ENCODE data around the gene SLC23A2. TPM values are rescaled to one million over a fixed set of nuclear protein-coding genes. Genes with fewer than 3 reads are reported as not detected.

Gene SLC23A2
- total RNA-seq, 1 donor from 2014 or later, result 79.8 TPM

GRCh38 chr20:4838526-4838925 is 162.8 kb downstream of the SLC23A2 start:
- Mint-ChIP-seq H3K9me3 (peaks cover 2% of the 10 kb centered on the region), H3K36me3 (ENCODE audit: low read depth) (no peaks in the 10 kb centered on the region), H3K4me3 (no peak overlapping the region), H3K27me3 (no peaks in the 10 kb centered on the region), H3K4me1 (peaks cover 14% of the 10 kb centered on the region), H3K27ac (no peak overlapping the region)
- ChIA-PET CTCF (no interaction called here), POLR2A (no interaction called here)
- no peak for TF ChIP-seq CTCF (IDR thresholded peaks at IDR 0.05)
- ATAC-seq (ENCODE audit: low read depth), result no peak
- no peak for DNase-seq
- intact Hi-C loops (cut with micrococcal nuclease), result no loop called here

DNA sequence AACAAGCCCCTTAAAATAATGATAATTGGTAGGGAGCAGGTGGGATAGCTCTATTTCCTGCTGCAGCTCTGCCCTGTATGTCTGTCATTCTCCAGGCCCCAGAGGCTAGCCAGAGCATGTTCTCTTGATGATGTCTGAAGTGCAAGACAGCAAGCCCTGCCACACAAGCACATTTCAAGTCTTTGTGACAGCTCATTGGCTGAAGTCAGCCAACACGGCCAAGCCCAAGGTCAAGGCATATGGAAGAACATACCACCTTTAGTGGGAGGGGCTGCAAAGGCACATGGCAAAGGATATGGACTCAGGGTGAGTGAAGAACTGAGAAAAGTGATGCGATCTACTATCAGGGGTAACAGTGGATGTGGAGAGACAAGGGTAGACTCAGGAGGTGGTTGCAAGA is 163.6 kb downstream of the SLC23A2 start:
- peaks cover 14% of the 10 kb centered on the region for H3K4me1 Mint-ChIP-seq
- DNase-seq (no peak), ATAC-seq (ENCODE audit: low read depth) (no peak)
- H3K36me3 Mint-ChIP-seq (ENCODE audit: low read depth), result no peaks in the 10 kb centered on the region
- no peaks in the 10 kb centered on the region for H3K27me3 Mint-ChIP-seq
- POLR2A ChIA-PET, result no interaction called here
- intact Hi-C loops (cut with micrococcal nuclease), result no loop called here
- no peak for TF ChIP-seq CTCF (IDR thresholded peaks at IDR 0.05)
- no peak overlapping the region for H3K4me3 Mint-ChIP-seq
- no peak overlapping the region for H3K27ac Mint-ChIP-seq
- H3K9me3 Mint-ChIP-seq, result peaks cover 2% of the 10 kb centered on the region
- CTCF ChIA-PET, result interaction anchor here (0.6 kb wide), 1 partner anchor 96 kb away, joined by 3 read pairs; no protein-coding TSS in a partner anchor

GRCh38 chr20:4836935-4837334 is 164.4 kb downstream of the SLC23A2 start:
- no peak overlapping the region for H3K4me3 Mint-ChIP-seq
- intact Hi-C loops (cut with micrococcal nuclease), result no loop called here
- CTCF ChIA-PET, result no interaction called here
- no peaks in the 10 kb centered on the region for H3K36me3 Mint-ChIP-seq (ENCODE audit: low read depth)
- ATAC-seq (ENCODE audit: low read depth) (no peak), DNase-seq (no peak)
- TF ChIP-seq CTCF (IDR thresholded peaks at IDR 0.05), result no peak
- H3K9me3 Mint-ChIP-seq, result peaks cover 2% of the 10 kb centered on the region
- no peaks in the 10 kb centered on the region for H3K27me3 Mint-ChIP-seq
- H3K27ac Mint-ChIP-seq, result no peak overlapping the region
- peaks cover 14% of the 10 kb centered on the region for H3K4me1 Mint-ChIP-seq
- POLR2A ChIA-PET, result interaction anchor here (0.8 kb wide), 1 partner anchor 8 kb away, joined by 6 read pairs; no protein-coding TSS in a partner anchor

GRCh38 chr20:4836473-4836872 is 164.8 kb downstream of the SLC23A2 start:
- Mint-ChIP-seq H3K36me3 (ENCODE audit: low read depth) (no peaks in the 10 kb centered on the region), H3K4me3 (no peak overlapping the region), H3K27me3 (no peaks in the 10 kb centered on the region), H3K9me3 (peaks cover 5% of the 10 kb centered on the region), H3K4me1 (peaks cover 14% of the 10 kb centered on the region), H3K27ac (no peak overlapping the region)
- DNase-seq, result no peak
- ChIA-PET POLR2A (interaction anchor here (0.8 kb wide), 1 partner anchor 8 kb away, joined by 6 read pairs; no protein-coding TSS in a partner anchor), CTCF (no interaction called here)
- no peak for TF ChIP-seq CTCF (IDR thresholded peaks at IDR 0.05)
- intact Hi-C loops (cut with micrococcal nuclease), result no loop called here
- no peak for ATAC-seq (ENCODE audit: low read depth)

GRCh38 chr20:4835244-4836177 is 165.8 kb downstream of the SLC23A2 start:
- Mint-ChIP-seq H3K27ac (no peak overlapping the region), H3K4me3 (no peak overlapping the region), H3K9me3 (peaks cover 5% of the 10 kb centered on the region), H3K4me1 (peaks cover 4% of the 10 kb centered on the region), H3K36me3 (ENCODE audit: low read depth) (no peaks in the 10 kb centered on the region), H3K27me3 (no peaks in the 10 kb centered on the region)
- ATAC-seq (ENCODE audit: low read depth), result no peak
- ChIA-PET CTCF (no interaction called here), POLR2A (no interaction called here)
- no peak for TF ChIP-seq CTCF (IDR thresholded peaks at IDR 0.05)
- intact Hi-C loops (cut with micrococcal nuclease), result no loop called here
- no peak for DNase-seq
